AG10803 (cell line): Measurements from ENCODE around the gene MEOX1.
A peak's percentile ranks its signal among the peaks of the same experiment; 100 is the strongest.

Experiments used
- DNase-seq: peaks from one replicate; pipeline ENCODE4 v3.0.0; 2010; ENCODE audit warnings: low read depth
- H3K4me3 ChIP-seq: 2 replicates; pipeline ENCODE4 v1.5.1; 2011; ENCODE audit warnings: mild to moderate bottlenecking, low read length, control low read depth
- TF ChIP-seq, protein P1 (sequence below): conservative IDR thresholded peaks from 2 replicates; pipeline ENCODE4 v1.5.1; 2011; ENCODE audit warnings: mild to moderate bottlenecking, low read length, control low read depth, inconsistent platforms

The MEOX1 gene

DNA sequence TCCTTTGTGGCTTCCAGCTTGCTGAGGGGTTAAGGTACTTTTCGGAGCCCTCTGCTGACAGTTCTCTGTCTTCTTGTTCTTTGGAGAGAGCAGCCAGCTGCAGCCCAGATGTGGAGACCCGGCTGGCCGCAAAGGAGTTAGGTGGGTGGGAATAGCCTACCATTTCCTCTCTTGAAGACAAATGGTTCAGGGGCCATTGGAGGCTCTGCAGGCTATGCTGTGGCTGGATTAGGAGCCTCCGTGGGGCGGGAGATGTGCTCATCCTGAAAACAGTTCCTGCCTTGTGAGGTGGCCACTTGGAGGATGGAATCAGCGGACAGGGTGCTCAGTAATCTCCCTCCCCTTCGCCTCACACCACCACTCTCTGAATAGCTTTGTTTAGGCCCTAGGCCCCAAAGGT is 30.3 kb downstream of the MEOX1 start:
- TF ChIP-seq, protein P1, sequence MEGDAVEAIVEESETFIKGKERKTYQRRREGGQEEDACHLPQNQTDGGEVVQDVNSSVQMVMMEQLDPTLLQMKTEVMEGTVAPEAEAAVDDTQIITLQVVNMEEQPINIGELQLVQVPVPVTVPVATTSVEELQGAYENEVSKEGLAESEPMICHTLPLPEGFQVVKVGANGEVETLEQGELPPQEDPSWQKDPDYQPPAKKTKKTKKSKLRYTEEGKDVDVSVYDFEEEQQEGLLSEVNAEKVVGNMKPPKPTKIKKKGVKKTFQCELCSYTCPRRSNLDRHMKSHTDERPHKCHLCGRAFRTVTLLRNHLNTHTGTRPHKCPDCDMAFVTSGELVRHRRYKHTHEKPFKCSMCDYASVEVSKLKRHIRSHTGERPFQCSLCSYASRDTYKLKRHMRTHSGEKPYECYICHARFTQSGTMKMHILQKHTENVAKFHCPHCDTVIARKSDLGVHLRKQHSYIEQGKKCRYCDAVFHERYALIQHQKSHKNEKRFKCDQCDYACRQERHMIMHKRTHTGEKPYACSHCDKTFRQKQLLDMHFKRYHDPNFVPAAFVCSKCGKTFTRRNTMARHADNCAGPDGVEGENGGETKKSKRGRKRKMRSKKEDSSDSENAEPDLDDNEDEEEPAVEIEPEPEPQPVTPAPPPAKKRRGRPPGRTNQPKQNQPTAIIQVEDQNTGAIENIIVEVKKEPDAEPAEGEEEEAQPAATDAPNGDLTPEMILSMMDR, result no peak
- DNase-seq, result peak; percentile 15
- no peak overlapping the region for H3K4me3 ChIP-seq

DNA sequence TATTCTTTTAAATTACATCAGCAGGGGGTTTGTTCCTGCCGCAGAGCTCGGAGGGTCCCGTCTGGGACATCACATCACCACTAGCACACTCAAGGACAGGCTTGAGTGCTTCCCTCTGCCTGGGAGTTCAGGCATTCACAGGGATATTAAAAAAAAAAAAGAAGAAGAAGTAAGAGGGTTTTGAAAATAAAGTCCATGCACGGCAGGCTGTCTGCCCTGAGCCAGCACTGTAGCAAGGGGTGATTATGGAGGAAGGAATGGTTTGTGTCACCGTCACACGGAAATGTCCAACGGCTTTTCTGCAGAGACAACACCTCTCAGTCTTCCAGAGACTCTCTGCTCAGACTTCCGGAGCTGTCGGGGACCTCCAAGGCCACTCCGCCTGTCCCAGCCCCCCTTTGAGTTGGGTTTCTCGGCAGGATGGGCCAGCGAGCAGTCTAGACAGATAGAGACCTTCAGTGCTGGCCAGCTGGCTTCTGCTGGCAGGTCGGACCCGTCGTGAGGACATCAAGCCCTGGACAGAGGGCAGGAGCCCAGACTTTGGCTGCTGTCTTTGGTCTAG is 33.6 kb downstream of the MEOX1 start:
- TF ChIP-seq, protein P1, result no peak
- no peak overlapping the region for H3K4me3 ChIP-seq
- DNase-seq, result no peak

DNA sequence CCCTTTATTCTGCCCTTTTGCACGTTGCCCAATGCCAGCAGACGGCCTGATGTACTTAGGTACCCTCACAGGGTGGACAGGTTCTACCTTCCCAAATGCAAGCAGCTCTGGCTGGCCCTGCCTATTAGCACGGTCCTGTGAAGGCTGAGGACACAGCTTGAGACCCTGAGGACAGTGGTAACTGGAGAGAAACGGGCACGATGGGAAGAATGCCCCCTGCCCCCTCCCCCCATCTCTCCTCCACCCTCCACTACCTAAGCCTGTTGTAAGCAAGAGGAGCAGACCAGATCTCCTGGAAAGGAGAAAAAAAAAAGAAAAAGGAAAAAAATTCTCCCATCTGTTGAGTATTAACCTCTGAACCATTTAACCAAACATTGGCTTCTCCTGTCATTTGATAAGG is 34.1 kb downstream of the MEOX1 start:
- TF ChIP-seq, protein P1, result no peak
- no peak overlapping the region for H3K4me3 ChIP-seq
- no peak for DNase-seq

DNA sequence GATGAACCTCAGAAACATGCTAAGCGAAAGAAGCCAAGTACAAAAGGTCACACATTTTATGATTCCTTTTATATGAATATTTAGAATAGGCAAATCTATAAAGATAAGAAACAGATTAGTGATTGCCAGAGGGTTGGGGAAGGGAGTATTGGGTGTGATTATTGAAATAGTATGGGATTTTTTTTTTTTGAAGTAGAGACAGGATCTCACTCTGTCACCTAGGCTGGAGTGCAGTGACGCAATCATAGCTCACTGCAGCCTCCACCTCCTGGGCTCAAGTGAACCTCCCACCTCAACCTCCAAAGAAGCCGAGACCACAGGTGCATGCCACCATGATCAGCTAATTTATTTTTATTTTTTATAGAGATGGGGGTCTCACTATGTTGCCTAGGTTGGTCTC is 35.7 kb downstream of the MEOX1 start:
- DNase-seq, result no peak
- no peak overlapping the region for H3K4me3 ChIP-seq
- TF ChIP-seq, protein P1, result no peak

DNA sequence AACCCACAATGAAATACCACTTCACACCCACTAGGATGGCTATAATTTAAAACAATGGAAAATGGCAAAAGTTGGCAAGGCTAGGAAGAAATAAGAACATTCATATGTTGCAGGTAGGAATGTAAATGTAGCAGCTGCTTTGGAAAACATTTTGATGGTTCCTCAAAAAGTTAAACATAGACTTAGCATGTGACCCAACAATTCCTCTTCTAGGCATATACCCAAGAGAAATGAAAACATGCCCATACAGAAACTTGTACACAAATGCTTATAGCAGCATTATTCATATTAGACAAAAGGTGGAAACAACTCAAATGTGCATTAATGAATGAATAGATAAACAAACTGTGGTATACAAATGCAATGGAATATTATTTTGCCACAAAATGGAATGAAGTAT is 36.1 kb downstream of the MEOX1 start:
- TF ChIP-seq, protein P1, result no peak
- DNase-seq, result no peak

DNA sequence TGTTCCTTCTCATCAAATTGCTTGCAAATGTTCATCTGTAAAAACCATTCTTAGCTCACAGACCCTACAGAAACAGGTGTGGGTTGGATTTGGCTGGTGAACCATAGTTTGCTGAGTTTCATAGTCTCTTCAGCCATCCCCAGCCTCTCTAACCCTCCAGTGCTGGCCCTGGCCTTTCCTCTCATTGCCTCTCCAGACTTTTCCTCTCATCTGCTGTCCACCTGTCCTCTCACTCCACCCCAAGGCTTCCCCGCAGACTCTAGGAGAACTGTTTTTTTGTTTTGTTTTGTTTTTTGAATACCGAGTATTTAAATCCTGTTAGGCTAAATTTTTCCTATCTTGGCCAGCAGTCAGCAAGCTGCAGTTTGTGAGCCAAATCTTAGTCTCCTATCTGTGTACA is 41.1 kb downstream of the MEOX1 start:
- TF ChIP-seq, protein P1, result no peak
- no peak overlapping the region for H3K4me3 ChIP-seq
- DNase-seq, result no peak

More for the DNA sequence above, 36.1 kb downstream of the MEOX1 start:
- no peak overlapping the region for H3K4me3 ChIP-seq

DNA sequence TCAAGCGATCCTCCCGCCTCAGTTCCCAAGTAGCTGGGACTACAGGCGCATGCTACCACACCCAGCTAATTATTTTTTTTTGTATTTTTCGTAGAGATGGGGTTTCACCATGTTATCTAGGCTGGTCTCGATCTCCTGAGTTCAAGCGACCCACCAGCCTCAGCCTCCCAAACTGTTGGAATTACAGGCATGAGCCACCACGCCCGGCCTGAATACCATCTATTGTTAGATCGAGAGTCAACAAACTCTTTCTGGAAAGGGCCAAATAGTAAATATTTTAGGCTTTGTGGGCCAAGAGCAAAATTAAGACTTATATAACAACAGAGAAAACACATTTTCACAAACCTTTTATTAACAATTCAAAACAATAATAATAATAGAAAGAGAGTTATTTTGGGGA is 41.6 kb downstream of the MEOX1 start:
- no peak overlapping the region for H3K4me3 ChIP-seq
- TF ChIP-seq, protein P1, result no peak
- no peak for DNase-seq
